Thyroid gland (tissue), 4 donors: ENCODE results near the gene SPRR3. TPM values are rescaled to one million over a fixed set of nuclear protein-coding genes. Genes with fewer than 3 reads are reported as not detected.

Experiments used
- DNase-seq, 2 donors: peaks; one replicate each; pipeline ENCODE4 v3.0.0-alpha.2; 2019
- H3K27ac ChIP-seq, 3 donors: fragments of 200-600 bp; sonication (generic); 1 replicate in 2 of 3; 2 replicates in 1 of 3; pipeline ENCODE4 v1.5.1; 2016 to 2019; ENCODE audit warnings: mild to moderate bottlenecking in 1 of 3, moderate library complexity in 1 of 3
- H3K27me3 ChIP-seq: fragments of 200-600 bp; sonication (generic); one replicate; pipeline ENCODE4 v1.5.1; 2019
- H3K36me3 ChIP-seq, 2 donors: fragments of 200-600 bp; sonication (generic); one replicate each; pipeline ENCODE4 v1.5.1; 2016 to 2019
- H3K4me1 ChIP-seq, 2 donors: fragments of 200-600 bp; sonication (generic); one replicate each; pipeline ENCODE4 v1.5.1; 2017 to 2019
- H3K4me3 ChIP-seq, 3 donors: fragments of 200-600 bp; sonication (generic); replicated peaks in 1 of 3; 1 replicate in 2 of 3; 2 replicates in 1 of 3; pipeline ENCODE4 v1.5.1; 2016; ENCODE audit warnings: mild to moderate bottlenecking in 1 of 3
- H3K9me3 ChIP-seq: fragments of 200-600 bp; sonication (generic); one replicate; pipeline ENCODE4 v1.5.1; 2017
- CTCF ChIP-seq, 6 experiments: fragments of 200-600 bp in 3 of 6; fragments of 450-650 bp in 3 of 6; sonication (generic) in 3 of 6; IDR thresholded peaks; one replicate each; pipeline ENCODE4 v1.5.1; 2016 to 2019; ENCODE audit warnings: antibody characterized with exemption in 6 of 6, mild to moderate bottlenecking in 2 of 6, inconsistent platforms in 1 of 6, moderate library complexity in 1 of 6
- POLR2A ChIP-seq, 2 donors: fragments of 450-650 bp; IDR thresholded peaks; one replicate each; pipeline ENCODE4 v1.6.1; 2017; ENCODE audit warnings: antibody characterized with exemption in 2 of 2, mild to moderate bottlenecking in 2 of 2, moderate library complexity in 1 of 2
- WGBS, 2 donors: methylation state at CpG; one replicate each; pipeline ENCODE4 v1.1.5; 2017; 5-methylcytosine and 5-hydroxymethylcytosine counted together
- intact Hi-C: fragments of 100-400 bp; cut with DNase I; formaldehyde crosslinking; loops from one replicate; pipeline ENCODE4 v1.15.1; 2023
- total RNA-seq, 4 donors: library from RNA; depleted of rRNA; stranded (reverse); fragments of >200 nt; gene quantifications; one replicate each; pipeline ENCODE4 v1.2.3, GENCODE V29; 2016

The SPRR3 gene
- total RNA-seq, 4 donors from 2014 or later: not detected

GRCh38 chr1:152959801-152960451 is 41.6 kb upstream of the SPRR3 start:
- 79 to 87% methylated on average over 10 of the region's 10 CpGs for WGBS, 2 donors
- intact Hi-C loops: no loop called here

GRCh38 chr1:152960452-152961044 is 41.0 kb upstream of the SPRR3 start:
- H3K27ac ChIP-seq: no peak overlapping the region
- H3K36me3 ChIP-seq: no peaks in the 10 kb centered on the region
- 73 to 80% methylated on average over 8 to 9 of the region's 10 CpGs for WGBS, 2 donors
- H3K27me3 ChIP-seq: no peaks in the 10 kb centered on the region
- H3K9me3 ChIP-seq: no peaks in the 10 kb centered on the region
- TF ChIP-seq CTCF (IDR thresholded peaks at IDR 0.05): no peak
- no peak for TF ChIP-seq POLR2A (IDR thresholded peaks at IDR 0.05)
- no peaks in the 10 kb centered on the region for H3K4me1 ChIP-seq
- DNase-seq: no peak
- intact Hi-C loops: no loop called here
- no peak overlapping the region for H3K4me3 ChIP-seq

More at GRCh38 chr1:152959801-152960451, 41.6 kb upstream of the SPRR3 start:
- Histone ChIP-seq H3K9me3 (no peaks in the 10 kb centered on the region), H3K27me3 (no peaks in the 10 kb centered on the region), H3K36me3 (no peaks in the 10 kb centered on the region), H3K27ac (no peak overlapping the region), H3K4me3 (no peak overlapping the region), H3K4me1 (no peaks in the 10 kb centered on the region)
- DNase-seq: no peak
- TF ChIP-seq CTCF (IDR thresholded peaks at IDR 0.05): no peak
- no peak for TF ChIP-seq POLR2A (IDR thresholded peaks at IDR 0.05)

- Histone ChIP-seq H3K27me3 (no peaks in the 10 kb centered on the region), H3K27ac (no peak overlapping the region), H3K9me3 (no peaks in the 10 kb centered on the region), H3K4me1 (no peaks in the 10 kb centered on the region), H3K4me3 (no peak overlapping the region), H3K36me3 (no peaks in the 10 kb centered on the region)
- DNase-seq: no peak
- 82 to 86% methylated on average over 7 of the region's 7 CpGs for WGBS, 2 donors
- intact Hi-C loops: no loop called here
- no peak for TF ChIP-seq POLR2A (IDR thresholded peaks at IDR 0.05)
- no peak for TF ChIP-seq CTCF (IDR thresholded peaks at IDR 0.05)
Measured at GRCh38 chr1:152961226-152961891, 40.2 kb upstream of the SPRR3 start.

- H3K27me3 ChIP-seq: no peaks in the 10 kb centered on the region
- H3K9me3 ChIP-seq: no peaks in the 10 kb centered on the region
- no peak for DNase-seq
- TF ChIP-seq CTCF (IDR thresholded peaks at IDR 0.05) (no peak), POLR2A (IDR thresholded peaks at IDR 0.05) (no peak)
- no peaks in the 10 kb centered on the region for H3K4me1 ChIP-seq
- no peak overlapping the region for H3K4me3 ChIP-seq
- intact Hi-C loops: no loop called here
- WGBS, 2 donors: 73 to 85% methylated on average over 2 of the region's 2 CpGs
- no peaks in the 10 kb centered on the region for H3K36me3 ChIP-seq
- H3K27ac ChIP-seq: no peak overlapping the region
Measured at GRCh38 chr1:152962876-152963415, 38.6 kb upstream of the SPRR3 start.

GRCh38 chr1:152964536-152964935 is 37.0 kb upstream of the SPRR3 start:
- Histone ChIP-seq H3K4me1 (no peaks in the 10 kb centered on the region), H3K27me3 (no peaks in the 10 kb centered on the region), H3K4me3 (no peak overlapping the region), H3K27ac (no peak overlapping the region), H3K36me3 (no peaks in the 10 kb centered on the region), H3K9me3 (no peaks in the 10 kb centered on the region)
- DNase-seq: no peak
- no peak for TF ChIP-seq POLR2A (IDR thresholded peaks at IDR 0.05)
- no peak for TF ChIP-seq CTCF (IDR thresholded peaks at IDR 0.05)
- 82 to 86% methylated on average over 1 of the region's 1 CpG for WGBS, 2 donors
- intact Hi-C loops: no loop called here
